Transverse colon (tissue), 4 donors: Measurements from ENCODE around the gene ZNF488. TPM values are rescaled to one million over a fixed set of nuclear protein-coding genes. Genes with fewer than 3 reads are reported as not detected.
"Not testable (repeated sequence)": the region's sequence is repeated elsewhere in the genome, so short reads cannot be mapped to it uniquely, and the experiment has no call there.

Source experiments
- DNase-seq: peaks from one replicate; pipeline ENCODE4 v3.0.0-alpha.2; 2019
- H3K27ac ChIP-seq, 4 donors: fragments of 200-600 bp; sonication (generic); 2 replicates each; pipeline ENCODE4 v1.5.1; 2016 to 2018; ENCODE audit warnings: inconsistent platforms in 4 of 4
- H3K27me3 ChIP-seq: fragments of 200-600 bp; sonication (generic); 2 replicates; pipeline ENCODE4 v1.5.1; 2017; ENCODE audit warnings: inconsistent platforms
- H3K36me3 ChIP-seq, 4 donors: fragments of 200-600 bp; sonication (generic); 2 replicates each; pipeline ENCODE4 v1.5.1; 2017 to 2019; ENCODE audit warnings: inconsistent platforms in 4 of 4
- H3K4me1 ChIP-seq, 4 donors: fragments of 200-600 bp; sonication (generic); 2 replicates each; pipeline ENCODE4 v1.5.1; 2017 to 2020; ENCODE audit warnings: inconsistent platforms in 4 of 4
- H3K4me3 ChIP-seq, 4 donors: fragments of 200-600 bp; sonication (generic); 1 replicate in 1 of 4; 2 replicates in 3 of 4; pipeline versions ENCODE4 v1.5.1 to v1.6.1; 2017 to 2019; ENCODE audit warnings: inconsistent platforms in 4 of 4
- H3K9me3 ChIP-seq, 2 donors: fragments of 200-600 bp; sonication (generic); 2 replicates each; pipeline ENCODE4 v1.5.1; 2017 to 2019; ENCODE audit warnings: inconsistent platforms in 2 of 2
- CTCF ChIP-seq, 5 experiments: fragments of 200-600 bp in 3 of 5; fragments of 450-650 bp in 2 of 5; sonication (generic) in 3 of 5; IDR thresholded peaks; 1 replicate in 2 of 5; 2 replicates in 3 of 5; pipeline ENCODE4 v1.5.1; 2016 to 2017; ENCODE audit warnings: antibody characterized with exemption in 5 of 5, inconsistent platforms in 3 of 5, mild to moderate bottlenecking in 2 of 5, moderate library complexity in 1 of 5
- EP300 ChIP-seq: sonication (generic); formaldehyde crosslinking; IDR thresholded peaks from one replicate; pipeline ENCODE4 v1.6.1; 2017; ENCODE audit warnings: antibody characterized with exemption, low read depth
- POLR2A ChIP-seq: fragments of 450-650 bp; IDR thresholded peaks from one replicate; pipeline ENCODE4 v1.6.1; 2016; ENCODE audit warnings: antibody characterized with exemption, mild to moderate bottlenecking, moderate library complexity
- POLR2AphosphoS5 ChIP-seq, 3 donors: sonication (generic); formaldehyde crosslinking; IDR thresholded peaks; one replicate each; pipeline ENCODE4 v1.6.1; 2016; ENCODE audit warnings: antibody characterized with exemption in 3 of 3
- WGBS, 2 donors: methylation state at CpG; one replicate each; pipeline ENCODE4 v1.1.5; 2018; ENCODE audit warnings: low coverage in 1 of 2; 5-methylcytosine and 5-hydroxymethylcytosine counted together
- in situ Hi-C, 4 donors: fragments of 200-750 bp; cut with MboI; loops; one replicate each; pipeline versions ENCODE4 v1.15.0 to v1.15.1; 2017; ENCODE audit warnings: low sequenced_read_pairs in 3 of 4, low pct_ligation_motif_present in 1 of 4, low pct_unique_long_range_greater_than_20kb in 1 of 4
- intact Hi-C: fragments of 100-400 bp; cut with DNase I; formaldehyde crosslinking; loops from one replicate; pipeline ENCODE4 v1.15.1; 2023; ENCODE audit warnings: low total_unique reads
- total RNA-seq, 4 donors: library from RNA; depleted of rRNA; stranded (reverse); fragments of >200 nt; gene quantifications; one replicate each; pipeline ENCODE4 v1.1.0, GENCODE V29; 2016

Gene ZNF488
- total RNA-seq, 4 donors from 2014 or later, result 0.41 to 0.80 TPM; not detected in 2

DNA sequence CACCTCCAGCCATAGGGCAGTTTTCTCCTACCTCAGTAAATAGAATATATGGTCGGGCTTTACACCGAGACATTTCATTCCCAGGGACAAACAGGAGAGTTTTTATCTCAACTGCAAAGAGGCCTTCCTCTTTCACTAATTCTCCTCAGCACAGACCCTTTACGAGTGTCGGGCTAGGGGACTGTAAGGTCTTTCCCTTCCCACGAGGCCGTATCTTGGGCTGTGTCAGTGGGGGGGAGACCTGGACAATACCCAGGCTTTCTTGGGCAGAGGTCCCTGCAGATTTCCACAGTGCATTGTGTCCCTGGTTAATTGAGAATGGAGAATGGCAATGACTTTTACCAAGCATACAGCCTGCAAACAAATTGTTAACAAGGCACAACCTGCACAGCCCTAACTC is 13.2 kb upstream of the ZNF488 start:
- in situ Hi-C loops (loop anchor here in 1 of 4 donors (25.0 kb wide), 1 partner anchor 1110 kb away; the partner anchor contains the start of gene ANTXRL), intact Hi-C loops (no loop called here)
- no peaks in the 10 kb centered on the region for H3K36me3 ChIP-seq
- TF ChIP-seq EP300, result no peak
- TF ChIP-seq POLR2AphosphoS5 (IDR thresholded peaks at IDR 0.05), result no peak
- no peak for TF ChIP-seq POLR2A
- TF ChIP-seq CTCF (IDR thresholded peaks at IDR 0.05), result no peak
- 73% methylated on average over 6 of the region's 6 CpGs; no CpG with 5 or more reads in 1 of the 2 donors for WGBS, 2 donors
- H3K27me3 ChIP-seq, result peaks cover 13% of the 10 kb centered on the region
- DNase-seq, result no peak
- no peak overlapping the region for H3K27ac ChIP-seq
- no peaks in the 10 kb centered on the region for H3K4me1 ChIP-seq
- H3K9me3 ChIP-seq, result no peaks in the 10 kb centered on the region
- no peak overlapping the region for H3K4me3 ChIP-seq

GRCh38 chr10:47396311-47396717 is 12.2 kb upstream of the ZNF488 start:
- H3K9me3 ChIP-seq, result no peaks in the 10 kb centered on the region
- no peak overlapping the region for H3K27ac ChIP-seq
- in situ Hi-C loops, result loop anchor here in 1 of 4 donors (25.0 kb wide), 1 partner anchor 1109 kb away; the partner anchor contains the start of gene ANTXRL
- peaks cover 13% of the 10 kb centered on the region for H3K27me3 ChIP-seq
- H3K4me3 ChIP-seq, result no peak overlapping the region
- H3K36me3 ChIP-seq, result no peaks in the 10 kb centered on the region
- TF ChIP-seq EP300, result no peak
- TF ChIP-seq CTCF (IDR thresholded peaks at IDR 0.05), result no peak
- no peak for TF ChIP-seq POLR2A
- TF ChIP-seq POLR2AphosphoS5 (IDR thresholded peaks at IDR 0.05), result no peak
- no peaks in the 10 kb centered on the region for H3K4me1 ChIP-seq
- no peak for DNase-seq
- intact Hi-C loops, result no loop called here

GRCh38 chr10:47389619-47390018 is 5.5 kb upstream of the ZNF488 start:
- in situ Hi-C loops (loop anchor here in 1 of 4 donors (10.0 to 25.0 kb wide), 2 partner anchors 1102 to 1285 kb away; partner anchors contain the start of gene ANTXRL), intact Hi-C loops (no loop called here)
- H3K27me3 ChIP-seq, result peaks cover 2% of the 10 kb centered on the region
- DNase-seq, result no peak
- H3K4me3 ChIP-seq, result no peak overlapping the region
- H3K4me1 ChIP-seq, result peaks cover 0 to 5% (median 2%) of the 10 kb centered on the region in 4 donors
- TF ChIP-seq POLR2AphosphoS5 (IDR thresholded peaks at IDR 0.05) (no peak), POLR2A (no peak), CTCF (IDR thresholded peaks at IDR 0.05) (no peak), EP300 (no peak)
- H3K27ac ChIP-seq, result no peak overlapping the region
- no peaks in the 10 kb centered on the region for H3K36me3 ChIP-seq
- no peaks in the 10 kb centered on the region for H3K9me3 ChIP-seq
- 94 to 98% methylated on average over 3 of the region's 3 CpGs for WGBS, 2 donors

- DNase-seq, result no peak
Observed at GRCh38 chr10:47388879-47389278, 4.8 kb upstream of the ZNF488 start.

DNA sequence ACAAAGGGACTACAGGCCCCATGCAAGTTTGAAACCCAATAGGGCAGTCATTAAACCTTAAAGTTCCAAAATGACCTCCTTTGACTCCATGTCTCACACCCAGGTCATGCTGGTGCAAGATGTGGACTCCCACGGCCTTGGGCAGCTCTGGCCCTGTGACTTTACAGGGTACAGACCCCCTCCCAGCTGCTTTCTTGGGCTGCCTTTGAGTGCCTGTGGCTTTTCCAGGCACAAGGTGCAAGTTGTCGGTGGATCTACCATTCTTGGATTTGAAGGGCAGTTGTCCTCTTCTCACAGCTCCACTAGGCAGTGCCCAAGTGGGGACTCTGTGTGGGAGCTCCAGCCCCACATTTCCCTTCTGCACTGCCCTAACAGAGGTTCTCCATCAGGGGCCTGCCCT is 2.0 kb upstream of the ZNF488 start:
- H3K36me3 ChIP-seq, H3K9me3 ChIP-seq, H3K27ac ChIP-seq, H3K4me3 ChIP-seq, intact Hi-C loops, DNase-seq, H3K27me3 ChIP-seq: not testable (repeated sequence)
- 86% methylated on average over 2 of the region's 2 CpGs; no CpG with 5 or more reads in 1 of the 2 donors for WGBS, 2 donors
- in situ Hi-C loops, result loop anchor here in 1 of 4 donors (10.0 to 25.0 kb wide), 2 partner anchors 1099 to 1281 kb away; partner anchors contain the start of gene ANTXRL
- peaks cover 0 to 22% (median 13%) of the 10 kb centered on the region in 4 donors for H3K4me1 ChIP-seq

More at GRCh38 chr10:47388879-47389278, 4.8 kb upstream of the ZNF488 start:
- no peaks in the 10 kb centered on the region for H3K27me3 ChIP-seq
- H3K9me3 ChIP-seq, result no peaks in the 10 kb centered on the region
- in situ Hi-C loops, result loop anchor here in 1 of 4 donors (10.0 to 25.0 kb wide), 2 partner anchors 1102 to 1284 kb away; partner anchors contain the start of gene ANTXRL
- TF ChIP-seq EP300 (no peak), POLR2AphosphoS5 (IDR thresholded peaks at IDR 0.05) (no peak), POLR2A (no peak), CTCF (IDR thresholded peaks at IDR 0.05) (no peak)
- intact Hi-C loops, result no loop called here
- H3K4me3 ChIP-seq, result no peak overlapping the region
- WGBS, 2 donors, result 75 to 81% methylated on average over 1 to 4 of the region's 4 CpGs
- H3K4me1 ChIP-seq, result peaks cover 0 to 10% (median 5%) of the 10 kb centered on the region in 4 donors
- H3K27ac ChIP-seq, result no peak overlapping the region
- H3K36me3 ChIP-seq, result no peaks in the 10 kb centered on the region
